HG02588 (cell line): ENCODE data around the gene PALS1.

Experiments
- ATAC-seq: cut with Tn5 transposase; IDR thresholded peaks from one replicate; pipeline ENCODE4 v1.9.1; 2021; ENCODE audit warnings: mild to moderate bottlenecking, moderate library complexity; ENCODE audit not compliant: unreplicated experiment

Gene PALS1

DNA sequence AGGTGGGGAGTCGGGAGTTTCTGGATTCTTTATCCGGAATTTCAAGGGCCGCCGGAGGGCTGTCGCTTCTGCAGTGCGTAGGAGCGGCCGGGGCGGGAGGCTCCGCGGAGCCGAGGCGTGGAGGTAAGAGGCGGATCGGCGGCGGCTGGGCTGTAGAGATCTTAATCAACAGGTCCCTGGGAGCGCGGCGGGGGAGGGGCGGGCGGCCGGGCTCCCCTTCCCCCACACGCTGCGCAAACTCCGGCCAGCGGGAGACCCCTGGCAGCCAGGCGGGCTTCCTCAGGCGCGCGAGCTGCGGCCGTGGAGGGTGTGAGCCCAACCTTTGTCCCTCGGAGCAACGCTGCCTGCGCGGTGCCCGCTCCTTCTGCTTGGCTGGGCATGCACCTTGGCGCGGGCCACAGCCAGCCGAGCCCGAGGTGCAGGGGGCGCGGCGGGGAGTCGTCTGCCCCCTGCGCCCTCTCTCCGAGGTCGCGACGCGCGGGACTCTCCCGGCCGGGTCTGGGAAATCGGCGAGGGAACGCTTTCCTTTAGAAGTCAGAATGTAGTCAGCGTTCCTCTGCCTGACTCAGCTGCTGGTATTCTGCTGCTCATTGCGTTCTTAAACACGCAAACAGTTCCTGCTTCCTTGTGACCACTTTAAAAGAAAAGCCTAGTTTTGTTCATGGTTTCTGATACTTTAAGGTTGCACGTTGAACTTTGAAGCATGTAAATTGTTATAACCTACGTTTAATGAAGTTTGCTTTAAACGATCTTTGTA, at the start of gene PALS1:
Gene PALS1 (plus strand): TSS at position 25 of the 757 bp plus-strand sequence. CDS start 37,736 bp downstream, outside the sequence.
- peak; percentile 36 for ATAC-seq

DNA sequence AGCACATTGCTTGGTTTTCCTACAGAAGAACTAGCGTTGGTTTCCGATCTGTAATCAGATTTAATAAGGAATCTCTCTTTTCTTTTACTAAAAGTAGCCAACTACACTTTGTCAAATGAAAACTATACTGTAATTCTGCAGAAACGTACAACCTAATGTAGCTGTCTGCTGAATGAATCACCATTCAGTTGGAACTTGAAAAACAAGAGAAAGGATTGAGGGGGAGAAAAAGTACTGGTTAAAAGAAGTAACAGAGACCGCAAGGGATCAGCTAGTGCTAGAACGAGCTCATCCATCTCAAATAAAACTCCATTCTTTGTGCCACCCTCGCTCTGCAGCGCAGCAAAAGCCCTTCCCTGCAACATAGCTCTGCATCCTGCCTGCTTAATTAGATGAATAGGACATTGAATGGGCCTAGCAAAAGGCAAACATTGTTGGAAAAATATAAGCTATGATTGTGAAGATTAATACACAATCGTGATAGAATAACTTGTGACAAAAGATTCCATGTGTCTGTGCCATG, 49.4 kb upstream of the PALS1 start:
- ATAC-seq = no peak

DNA sequence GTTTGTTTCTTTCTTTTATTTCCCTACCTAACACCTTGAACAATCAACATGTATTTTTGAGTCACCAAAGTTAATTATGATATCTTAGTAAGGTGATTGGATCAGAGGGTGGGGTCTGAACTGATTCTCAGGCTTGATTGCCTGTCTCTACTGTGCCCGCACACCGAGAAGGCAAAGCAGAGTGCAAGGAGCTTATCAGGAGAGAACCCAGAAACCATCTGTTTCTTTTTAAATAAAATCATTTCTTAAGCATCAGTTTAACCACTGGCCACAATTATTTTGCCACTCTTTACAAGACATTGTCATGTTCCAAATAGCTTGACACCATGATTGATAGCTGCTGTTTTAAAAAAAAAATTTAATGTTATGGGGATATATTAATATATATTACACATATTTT, 48.9 kb upstream of the PALS1 start:
- ATAC-seq = no peak

DNA sequence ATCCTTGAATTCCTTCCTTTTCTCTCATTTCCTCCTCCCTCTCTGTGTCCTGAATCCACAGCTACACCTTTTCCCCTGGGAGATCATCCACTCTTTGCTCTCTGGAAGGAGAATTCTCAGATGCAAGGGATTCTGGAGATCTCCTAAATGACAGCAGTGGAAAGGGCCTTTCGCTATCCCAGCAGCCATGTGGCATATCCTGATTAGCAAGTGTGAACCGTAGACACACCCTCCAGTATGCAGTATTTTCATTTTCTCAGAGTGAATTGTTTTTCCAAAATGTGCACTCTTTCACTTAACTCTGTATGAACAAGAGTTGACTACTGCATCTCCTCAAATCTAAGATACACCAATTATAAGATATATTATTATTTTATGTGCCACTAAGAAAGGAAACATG, 46.0 kb upstream of the PALS1 start:
- no peak for ATAC-seq

DNA sequence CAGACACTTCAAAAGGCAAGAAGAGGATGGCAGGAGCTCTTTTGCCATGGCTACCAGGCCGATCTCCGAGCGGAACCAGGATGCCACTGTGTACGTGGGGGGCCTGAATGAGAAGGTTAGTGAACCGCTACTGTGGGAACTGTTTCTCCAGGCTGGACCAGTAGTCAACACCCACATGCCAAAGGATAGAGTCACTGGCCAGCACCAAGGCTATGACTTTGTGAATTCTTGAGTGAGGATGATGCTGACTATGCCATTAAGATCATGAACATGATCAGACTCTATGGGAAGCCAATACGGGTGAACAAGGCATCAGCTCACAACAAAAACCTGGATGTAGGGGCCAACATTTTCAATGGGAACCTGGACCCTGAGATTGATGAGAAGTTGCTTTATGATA, 42.2 kb upstream of the PALS1 start:
- ATAC-seq = no peak

DNA sequence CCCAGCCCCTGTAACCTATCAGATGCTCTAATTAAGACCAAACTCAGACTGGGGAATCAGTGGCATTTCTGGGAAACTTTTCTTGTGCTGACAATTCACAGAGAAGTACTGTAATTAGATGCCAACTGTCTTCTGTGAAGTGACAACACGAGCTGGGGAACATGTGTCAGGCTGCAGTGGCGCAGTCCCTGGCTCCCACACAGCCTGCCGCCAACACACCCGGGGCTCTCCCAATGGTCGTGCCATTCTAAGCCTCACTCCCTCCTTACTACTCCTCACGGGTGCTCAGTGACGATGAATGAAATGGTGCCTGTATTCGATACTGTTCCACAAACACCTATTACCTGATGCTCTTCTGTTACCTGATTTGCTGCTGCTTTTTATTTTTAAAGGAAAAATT, 33.4 kb upstream of the PALS1 start:
- no peak for ATAC-seq

DNA sequence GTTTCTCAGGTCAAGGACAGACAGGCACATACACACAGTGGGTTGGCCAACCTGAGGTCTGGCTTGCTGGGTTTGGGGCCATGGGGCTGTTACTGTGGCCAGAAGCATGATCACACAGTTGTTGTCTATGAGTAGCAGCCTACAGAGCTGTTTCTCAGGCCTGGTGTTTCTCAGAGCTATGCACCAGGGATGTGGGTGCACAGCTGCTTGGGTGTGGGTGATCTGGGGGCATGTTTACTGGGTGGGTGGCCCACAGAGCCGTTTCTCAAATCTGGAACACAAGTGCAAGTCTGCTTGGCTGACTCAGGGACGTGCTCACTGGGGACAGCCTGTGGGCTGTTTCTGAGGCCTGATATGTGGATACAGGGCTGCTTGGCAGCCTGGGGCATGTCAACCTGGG, 23.1 kb upstream of the PALS1 start:
- no peak for ATAC-seq

DNA sequence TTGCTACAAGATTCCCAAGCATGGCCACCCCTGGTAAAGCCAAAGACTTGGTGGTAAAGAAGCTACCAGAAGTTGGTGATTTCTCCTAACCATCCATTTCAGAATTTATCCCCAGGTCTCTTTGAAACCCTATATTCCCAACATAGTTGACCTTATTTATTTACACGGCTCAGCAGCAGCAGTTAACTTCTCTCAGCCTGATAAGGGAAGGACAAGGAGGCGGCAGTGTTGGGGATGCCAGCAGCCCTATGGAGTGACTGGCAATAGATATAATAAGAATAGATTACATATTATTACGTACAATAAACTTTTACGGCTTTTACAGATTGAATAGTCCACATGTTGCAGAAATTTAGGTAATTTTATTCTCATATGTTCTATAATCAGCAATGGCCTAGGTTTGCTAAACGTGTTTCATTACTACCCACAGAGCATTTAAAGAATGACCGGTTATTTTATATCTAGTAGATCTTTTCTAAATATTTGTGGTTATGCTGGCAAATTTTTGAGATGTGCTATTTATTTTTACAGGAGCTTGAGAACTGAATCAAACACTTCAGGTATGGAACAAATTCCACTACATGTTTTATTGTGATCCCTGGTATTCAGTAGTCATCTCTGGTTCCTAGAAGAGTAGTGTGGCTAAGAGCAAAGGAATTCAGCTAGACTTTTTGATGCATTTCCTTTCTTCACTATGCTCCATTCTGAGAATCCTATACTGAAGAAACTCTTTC, 19.8 kb upstream of the PALS1 start:
- no peak for ATAC-seq

DNA sequence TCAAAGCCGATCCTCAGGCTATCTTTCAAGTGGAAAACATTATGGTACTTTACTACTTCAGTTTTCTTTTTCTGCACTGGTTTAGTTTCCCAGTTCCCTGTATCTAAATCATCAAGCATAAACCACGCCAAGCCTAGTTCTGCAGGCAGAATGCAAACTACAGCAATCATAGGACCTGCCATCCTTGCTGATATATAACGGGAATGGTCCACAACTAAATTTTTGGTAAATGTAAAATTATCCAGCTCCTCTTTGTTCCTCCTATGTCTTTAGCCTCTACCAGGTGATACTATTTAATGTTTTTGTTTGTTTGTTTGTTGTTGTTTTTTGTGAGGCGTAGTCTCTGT, 19.3 kb upstream of the PALS1 start:
- no peak for ATAC-seq

DNA sequence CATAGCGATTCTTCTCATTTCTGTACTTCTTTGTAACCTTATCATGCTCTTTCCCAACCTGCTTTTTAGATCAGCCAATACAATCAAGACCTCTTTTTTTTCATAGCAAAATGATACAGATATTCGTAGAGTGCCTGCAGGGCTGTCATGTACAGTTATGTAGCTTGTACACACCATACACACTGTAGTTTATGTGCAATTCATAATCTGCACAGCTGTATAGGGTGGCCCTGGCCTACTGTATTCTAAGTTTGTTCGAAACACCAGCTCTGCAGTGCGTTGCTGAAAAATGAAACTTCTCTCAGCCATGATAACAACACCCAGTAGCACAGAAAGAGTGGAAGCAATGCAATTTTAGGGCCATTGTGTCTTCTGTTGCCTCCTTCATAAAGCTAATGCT, 15.7 kb upstream of the PALS1 start:
- no peak for ATAC-seq

DNA sequence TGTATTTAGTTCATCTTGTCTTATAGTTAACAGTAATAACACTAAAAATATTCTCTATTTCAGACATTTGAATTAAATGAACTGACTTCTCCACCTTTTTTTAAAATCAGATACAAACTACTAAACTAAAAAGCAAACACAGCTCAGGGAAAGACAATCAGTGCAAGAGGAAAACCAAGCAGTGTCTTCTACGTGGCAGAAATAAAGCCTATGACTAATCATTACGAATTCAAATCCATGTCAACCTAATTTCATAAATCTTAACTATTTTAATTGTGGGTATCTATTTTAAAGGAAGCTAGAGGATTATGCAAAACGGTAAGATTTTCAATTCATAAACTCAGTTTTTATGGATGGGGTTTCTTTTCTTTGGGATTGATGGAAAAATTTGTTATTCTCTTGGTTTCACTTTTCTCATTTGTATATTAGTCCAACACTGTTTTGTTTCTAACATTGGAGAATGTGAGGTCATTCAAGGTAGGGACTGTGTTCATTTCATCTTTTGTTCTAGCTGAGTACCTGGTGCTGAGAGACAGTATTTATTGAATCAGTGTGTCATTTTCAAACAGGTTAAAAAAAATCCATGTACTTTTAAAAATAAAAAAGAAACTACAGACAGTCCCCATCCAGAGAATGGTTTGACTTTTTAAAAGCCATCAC, 12.8 kb upstream of the PALS1 start:
- ATAC-seq = no peak

DNA sequence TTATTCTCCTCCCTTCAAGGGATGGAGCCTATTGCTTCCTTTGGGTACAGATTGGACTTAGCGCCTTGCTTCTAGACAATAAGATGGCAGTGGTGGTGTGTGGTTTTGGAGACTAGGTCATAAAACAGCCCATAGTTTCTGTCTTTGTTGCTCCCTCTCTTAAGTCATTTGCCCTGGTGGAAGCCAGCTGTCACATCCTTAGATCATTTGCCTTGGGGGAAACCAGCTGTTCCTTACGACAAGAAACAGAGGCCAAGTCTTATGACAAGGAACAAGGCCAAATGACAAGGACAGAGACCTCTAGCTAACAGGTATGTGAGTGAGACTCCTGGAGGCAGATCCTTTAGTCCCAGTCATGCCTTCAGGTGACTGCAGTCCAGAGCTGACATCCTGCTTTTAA, 9.2 kb upstream of the PALS1 start:
- ATAC-seq = no peak

DNA sequence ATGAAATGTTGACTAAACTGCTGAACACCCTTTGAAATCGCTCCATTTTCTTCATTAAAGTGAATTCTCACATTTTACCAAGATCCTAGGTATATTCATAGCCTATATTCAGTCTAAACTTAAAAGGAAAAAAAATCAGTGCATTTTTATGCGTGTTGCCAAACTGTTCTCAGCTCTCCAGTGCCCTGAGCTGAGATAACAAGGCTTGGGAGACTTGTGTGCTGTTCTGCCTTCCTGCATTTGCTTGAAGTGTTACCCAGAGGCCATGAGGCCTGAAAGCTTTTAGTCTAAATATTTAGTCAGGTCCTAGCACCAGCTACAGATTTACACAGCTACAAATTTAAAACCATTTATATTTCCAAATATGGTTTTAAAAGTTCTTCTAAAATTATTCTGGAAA, 8.6 kb upstream of the PALS1 start:
- ATAC-seq = no peak

DNA sequence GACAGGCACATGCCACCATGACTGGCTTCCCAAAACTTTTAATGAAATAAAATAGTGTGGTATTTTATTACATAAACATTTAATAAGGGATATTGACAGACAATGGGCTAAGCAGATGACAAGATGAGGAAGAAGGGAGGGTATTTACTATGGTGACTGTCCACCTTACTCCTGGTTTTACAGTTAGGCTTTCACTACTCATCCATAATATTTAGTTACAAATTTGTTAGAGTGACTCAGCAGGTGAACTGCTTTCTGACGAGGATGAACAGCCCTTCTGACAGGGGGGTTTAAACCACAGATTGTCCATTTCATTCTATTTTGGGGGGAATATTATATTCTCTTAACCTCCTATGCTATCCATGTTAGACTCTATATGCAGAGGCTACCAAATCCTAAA, 3.6 kb upstream of the PALS1 start:
- no peak for ATAC-seq

DNA sequence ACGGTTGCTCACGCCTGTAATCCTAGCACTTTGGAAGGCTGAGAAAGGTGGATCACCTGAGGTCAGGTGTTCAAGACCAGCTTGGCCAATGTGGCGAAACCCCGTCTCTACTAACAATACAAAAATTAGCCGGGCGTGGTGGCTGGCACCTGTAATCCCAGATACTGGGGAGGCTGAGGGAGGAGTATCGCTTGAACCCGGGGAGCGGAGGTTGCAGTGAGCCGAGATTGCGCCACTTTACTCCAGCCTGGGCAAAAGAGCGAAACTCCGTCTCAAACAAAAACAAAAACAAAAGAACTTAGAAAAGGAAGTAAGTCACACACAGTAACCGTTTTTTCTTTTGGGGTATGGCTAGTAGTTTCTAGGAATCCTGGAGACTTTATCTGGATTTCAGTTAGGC, 1.7 kb upstream of the PALS1 start:
- ATAC-seq = no peak

DNA sequence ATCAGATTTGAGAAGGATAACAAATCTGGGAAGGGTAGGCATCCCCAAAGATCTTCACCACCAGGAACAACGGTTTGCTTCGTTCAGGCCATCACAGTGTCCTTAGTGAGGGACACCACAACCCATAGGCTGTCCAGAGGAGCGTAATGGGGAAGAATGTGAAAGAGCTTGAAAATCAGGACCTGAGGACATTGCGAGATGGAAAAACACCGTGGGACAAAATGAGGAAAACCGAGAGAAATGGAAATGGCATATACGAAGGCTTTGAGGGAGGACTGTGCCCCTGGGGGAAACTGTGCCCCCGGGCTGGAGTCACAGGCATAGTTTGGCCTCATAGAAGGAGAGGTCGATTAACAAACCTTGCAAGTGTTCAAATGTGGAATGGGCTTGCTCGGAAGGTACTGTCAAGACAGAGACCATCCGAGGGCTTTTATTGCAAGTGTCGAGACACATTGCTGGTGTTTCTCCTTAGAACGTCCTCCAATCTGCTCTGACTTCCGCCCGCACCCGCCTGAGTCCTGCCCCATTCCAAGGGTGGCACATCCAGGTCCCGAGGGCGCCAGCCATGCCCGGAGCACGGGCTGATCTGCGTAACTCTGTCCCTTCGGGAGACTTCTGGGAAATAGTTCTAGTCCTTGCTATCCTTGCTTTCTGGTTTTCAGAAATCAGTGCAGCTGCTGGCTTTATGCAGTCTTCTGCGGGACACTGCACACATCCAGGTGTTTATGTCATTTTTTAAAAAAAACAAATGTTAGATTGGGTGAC, 885 bp upstream of the PALS1 start:
- peak; percentile 20 for ATAC-seq

DNA sequence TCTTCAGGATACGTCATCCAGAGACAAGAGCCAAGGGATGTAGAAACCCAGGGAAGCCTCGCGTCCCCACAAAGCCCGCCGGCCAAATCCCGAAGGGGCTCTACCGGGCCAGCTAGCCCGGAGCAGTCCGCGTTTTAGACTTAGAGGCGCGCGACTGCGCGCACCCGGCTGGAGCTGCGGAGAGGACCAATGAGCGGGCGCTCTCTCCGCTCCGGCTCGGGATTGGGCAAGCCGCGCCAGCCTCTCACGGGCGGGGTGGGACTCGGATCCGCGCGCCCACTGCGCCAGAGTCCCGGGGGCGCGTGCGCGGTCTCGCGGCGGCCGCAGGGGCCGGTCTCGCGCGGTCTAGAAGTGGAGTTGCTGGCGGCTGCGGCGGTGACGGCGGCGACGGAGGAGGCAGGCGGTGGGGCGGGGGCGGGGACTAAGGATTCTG, 241 bp upstream of the PALS1 start:
- ATAC-seq = peak; percentile 93

DNA sequence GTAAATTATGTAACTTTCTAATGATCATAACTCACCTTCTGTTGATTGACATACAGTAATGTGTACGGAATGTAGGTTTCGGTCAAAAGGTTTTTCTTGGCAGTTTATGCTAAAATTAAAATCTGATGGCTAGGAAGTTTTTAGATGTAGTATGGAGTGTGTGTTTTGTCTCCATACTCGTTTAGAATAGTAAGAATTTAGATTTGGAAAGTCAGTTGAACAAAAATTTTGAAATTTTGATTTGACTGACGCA, 859 bp downstream of the PALS1 start:
- no peak for ATAC-seq

DNA sequence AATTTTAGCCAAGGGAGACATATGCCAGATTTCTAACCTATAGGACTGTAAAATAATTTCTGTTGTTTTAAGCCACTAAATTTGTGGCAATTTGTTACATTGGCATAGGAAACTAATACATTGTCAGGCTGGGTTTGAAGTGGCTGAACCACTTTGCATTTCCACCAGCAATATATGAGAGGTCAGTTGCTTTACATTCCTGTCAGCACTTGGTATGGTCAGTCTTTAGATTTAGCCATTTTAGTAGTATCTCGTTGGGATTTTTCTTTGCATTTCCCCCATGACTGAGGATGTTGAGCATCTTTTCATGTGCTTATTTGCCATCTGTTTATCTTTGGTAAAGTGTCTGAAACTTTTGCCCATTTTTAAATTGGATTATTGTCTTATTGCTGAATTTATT, 3.9 kb downstream of the PALS1 start:
- no peak for ATAC-seq

DNA sequence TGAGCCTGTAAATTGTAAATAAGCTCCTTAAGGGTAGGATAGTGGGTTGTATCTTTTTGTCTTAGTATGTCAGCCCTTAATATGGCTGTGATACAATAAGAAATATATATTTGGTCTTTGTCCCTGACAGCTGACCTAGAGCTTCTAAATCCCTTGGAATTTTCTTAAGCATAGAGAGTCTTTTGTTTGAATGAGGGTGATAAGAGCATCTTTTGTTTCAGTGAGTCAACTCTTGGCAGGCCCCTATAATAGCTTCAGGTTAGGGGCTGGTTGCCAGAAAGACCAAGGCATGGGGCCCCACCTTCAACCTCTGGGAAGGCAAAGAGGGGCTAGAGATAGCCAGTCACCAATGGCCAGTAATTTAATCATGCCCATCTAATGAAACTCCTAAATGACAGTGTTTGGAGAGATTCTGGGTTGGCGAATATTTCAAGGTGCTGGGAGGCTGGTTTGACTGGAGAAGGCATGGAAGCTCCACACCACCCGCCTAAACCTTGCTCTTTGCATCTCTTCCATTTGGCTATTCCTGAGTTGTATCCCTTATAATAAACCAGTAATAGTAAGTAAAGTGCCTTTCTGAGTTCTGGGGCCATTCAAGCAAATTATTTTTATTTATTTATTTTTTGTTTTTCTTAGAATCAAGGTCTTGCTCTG, 10.5 kb downstream of the PALS1 start:
- no peak for ATAC-seq

DNA sequence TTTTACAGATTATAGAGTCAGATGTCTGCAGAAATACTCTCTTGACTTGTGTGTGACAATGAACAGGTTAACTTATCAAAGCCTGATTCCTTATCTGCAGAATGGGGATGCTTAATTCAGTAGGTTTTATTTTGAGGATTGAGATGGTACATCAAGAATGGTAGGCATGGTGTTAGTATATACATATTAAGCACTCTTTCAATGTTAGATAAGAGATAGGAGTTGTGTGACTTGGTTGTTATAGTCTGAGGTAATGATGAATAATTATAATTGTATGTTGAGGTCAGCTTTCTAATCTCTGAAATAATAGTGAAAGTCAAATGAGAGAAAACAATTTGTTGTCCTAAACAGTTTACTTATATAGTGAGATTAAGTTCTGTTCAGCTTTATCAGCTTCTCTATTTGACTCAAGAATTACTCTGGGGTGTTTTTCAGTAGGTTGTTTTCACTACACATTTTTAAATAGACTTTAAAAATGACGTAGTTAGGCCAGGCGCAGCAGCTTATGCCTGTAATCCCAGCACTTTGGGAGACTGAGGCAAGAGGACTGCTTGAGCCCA, 11.9 kb downstream of the PALS1 start:
- ATAC-seq = no peak
